PFSK-1 (cell line): ENCODE results near the gene SRPK1.

Experiments used
- FOXP2 ChIP-seq: optimal IDR thresholded peaks from 2 replicates; pipeline ENCODE3; 2011; ENCODE audit warnings: borderline replicate concordance, control low read depth, inconsistent platforms; ENCODE audit not compliant: insufficient read depth; ENCODE audit errors: extremely low read length, extremely low read depth
- POLR2AphosphoS5 ChIP-seq: IDR thresholded peaks from 2 replicates; pipeline ENCODE4 v1.6.1; 2012; ENCODE audit warnings: low read depth, mild to moderate bottlenecking, control low read depth, low read length, moderate library complexity
- REST ChIP-seq, 2 experiments: IDR thresholded peaks; 2 replicates each; pipeline versions ENCODE4 v1.6.1 to v1.8.0; 2011 to 2012; ENCODE audit warnings: low read depth in 2 of 2, low read length in 2 of 2, control low read depth in 1 of 2, inconsistent platforms in 1 of 2, mild to moderate bottlenecking in 1 of 2, moderate library complexity in 1 of 2; ENCODE audit not compliant: insufficient read depth in 1 of 2
- SIN3A ChIP-seq: IDR thresholded peaks from 2 replicates; pipeline ENCODE4 v1.6.1; 2012; ENCODE audit warnings: mild to moderate bottlenecking, low read length, moderate library complexity, borderline replicate concordance; ENCODE audit not compliant: insufficient read depth
- TAF1 ChIP-seq: IDR thresholded peaks from 2 replicates; pipeline ENCODE4 v1.6.1; 2012; ENCODE audit warnings: low read length, control low read depth, borderline replicate concordance; ENCODE audit not compliant: insufficient read depth

The SRPK1 gene

DNA sequence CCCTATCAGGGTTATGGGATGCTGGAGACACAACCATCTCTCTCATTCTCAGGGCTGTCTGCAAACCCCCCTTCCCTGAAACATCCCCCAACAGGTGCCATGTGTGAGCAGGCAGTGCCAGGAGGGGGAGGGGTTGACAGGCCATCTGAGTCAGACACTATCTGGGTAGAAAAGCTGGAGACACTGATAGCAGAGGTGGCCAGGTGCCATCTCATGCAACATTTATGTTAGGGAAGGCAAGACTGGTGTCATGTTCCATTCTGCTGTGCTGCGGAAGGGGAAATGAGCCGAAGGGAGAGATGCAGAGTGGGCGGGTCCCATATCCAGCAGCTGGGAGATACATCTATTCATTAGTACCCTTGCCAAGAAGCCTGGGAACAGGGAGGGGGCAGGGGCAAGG is 112.2 kb downstream of the SRPK1 start:
- TF ChIP-seq REST (IDR thresholded peaks at IDR 0.05; ENCODE audit: insufficient read depth in 1 of 2, low read depth in 2 of 2, low read length in 2 of 2) (no peak), FOXP2 (no peak), SIN3A (no peak), TAF1 (no peak), POLR2AphosphoS5 (no peak)

GRCh38 chr6:35804996-35805736 is 115.7 kb downstream of the SRPK1 start, which contains the start of gene LHFPL5:
Gene LHFPL5 (plus strand): TSS chr6:35805352. CDS start chr6:35805671, 319 bp downstream.
- peak; percentile 98 for TF ChIP-seq REST (IDR thresholded peaks at IDR 0.05; ENCODE audit: insufficient read depth in 1 of 2, low read depth in 2 of 2, low read length in 2 of 2)
- TF ChIP-seq SIN3A = peak; percentile 97; the same call in 1 of the 2 replicates
- no peak for TF ChIP-seq FOXP2

DNA sequence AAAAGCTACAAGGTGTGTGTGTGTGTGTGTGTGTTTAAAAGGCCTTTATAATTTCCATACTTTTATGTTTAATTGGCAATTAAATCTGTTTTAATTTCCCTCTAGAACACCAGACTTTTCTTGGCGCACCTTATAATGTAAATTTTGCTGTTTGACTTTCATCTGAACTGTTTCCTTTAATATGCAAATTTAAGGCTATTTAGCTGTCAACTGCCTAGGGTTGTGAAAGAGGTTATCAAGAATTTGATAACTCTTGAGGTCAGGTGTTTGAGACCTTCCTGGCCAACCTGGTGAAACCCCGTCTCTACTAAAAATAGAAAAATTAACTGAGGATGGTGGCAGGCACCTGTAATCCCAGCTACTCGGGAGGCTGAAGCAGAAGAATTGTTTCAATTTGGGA is 119.8 kb downstream of the SRPK1 start:
- TF ChIP-seq POLR2AphosphoS5 (no peak), FOXP2 (no peak), REST (IDR thresholded peaks at IDR 0.05; ENCODE audit: insufficient read depth in 1 of 2, low read depth in 2 of 2, low read length in 2 of 2) (no peak), TAF1 (no peak), SIN3A (no peak)

DNA sequence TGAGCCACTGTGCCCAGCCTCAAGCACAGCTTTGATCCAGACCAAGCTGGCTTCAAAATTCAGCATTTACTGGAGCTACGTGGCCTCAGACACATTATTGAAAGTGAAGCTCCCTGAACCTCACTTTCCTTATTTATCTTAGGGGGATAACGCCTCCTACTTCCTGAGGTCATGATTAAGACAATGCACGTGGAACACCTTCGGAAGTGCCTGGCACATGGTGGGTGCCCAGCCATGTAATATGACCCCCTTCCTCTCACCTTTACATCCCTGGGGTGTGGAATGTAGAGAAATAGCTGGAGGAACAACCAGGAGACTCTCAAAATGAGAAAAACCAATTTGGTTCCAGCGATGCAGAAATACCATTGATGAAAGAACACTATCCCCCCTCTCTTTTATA is 122.2 kb downstream of the SRPK1 start:
- TF ChIP-seq POLR2AphosphoS5 (no peak), TAF1 (no peak), SIN3A (no peak), FOXP2 (no peak), REST (IDR thresholded peaks at IDR 0.05; ENCODE audit: insufficient read depth in 1 of 2, low read depth in 2 of 2, low read length in 2 of 2) (no peak)

GRCh38 chr6:35797837-35798526 is 122.9 kb downstream of the SRPK1 start:
- TF ChIP-seq POLR2AphosphoS5 (no peak), FOXP2 (no peak), TAF1 (no peak)
